ENCODE data around the gene PARG.
"Not testable (repeated sequence)": the region's sequence is repeated elsewhere in the genome, so short reads cannot be mapped to it uniquely, and the experiment has no call there.

The PARG gene

DNA sequence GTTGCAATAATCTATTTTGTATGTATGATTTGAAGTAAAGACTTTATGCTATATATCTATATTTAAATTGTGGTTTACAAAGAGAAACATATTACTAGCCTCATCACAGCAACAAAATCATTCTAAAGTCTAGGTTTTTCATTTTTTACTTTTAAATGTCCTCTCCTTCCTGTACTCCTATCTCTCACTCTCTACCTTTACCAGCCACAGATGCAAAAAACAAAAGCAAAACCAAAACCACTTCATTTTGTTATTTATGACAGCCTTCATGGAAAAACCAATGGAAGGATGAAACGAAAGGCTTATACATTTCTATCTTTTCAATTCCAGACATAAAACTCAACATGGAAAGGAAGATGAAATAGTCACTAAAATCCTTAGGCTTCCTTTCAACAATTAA, 31.5 kb downstream of the PARG start:
- DNase-seq (ENCODE audit: extremely low spot score); CTCF ChIA-PET; POLR2A ChIA-PET: not testable (repeated sequence)

DNA sequence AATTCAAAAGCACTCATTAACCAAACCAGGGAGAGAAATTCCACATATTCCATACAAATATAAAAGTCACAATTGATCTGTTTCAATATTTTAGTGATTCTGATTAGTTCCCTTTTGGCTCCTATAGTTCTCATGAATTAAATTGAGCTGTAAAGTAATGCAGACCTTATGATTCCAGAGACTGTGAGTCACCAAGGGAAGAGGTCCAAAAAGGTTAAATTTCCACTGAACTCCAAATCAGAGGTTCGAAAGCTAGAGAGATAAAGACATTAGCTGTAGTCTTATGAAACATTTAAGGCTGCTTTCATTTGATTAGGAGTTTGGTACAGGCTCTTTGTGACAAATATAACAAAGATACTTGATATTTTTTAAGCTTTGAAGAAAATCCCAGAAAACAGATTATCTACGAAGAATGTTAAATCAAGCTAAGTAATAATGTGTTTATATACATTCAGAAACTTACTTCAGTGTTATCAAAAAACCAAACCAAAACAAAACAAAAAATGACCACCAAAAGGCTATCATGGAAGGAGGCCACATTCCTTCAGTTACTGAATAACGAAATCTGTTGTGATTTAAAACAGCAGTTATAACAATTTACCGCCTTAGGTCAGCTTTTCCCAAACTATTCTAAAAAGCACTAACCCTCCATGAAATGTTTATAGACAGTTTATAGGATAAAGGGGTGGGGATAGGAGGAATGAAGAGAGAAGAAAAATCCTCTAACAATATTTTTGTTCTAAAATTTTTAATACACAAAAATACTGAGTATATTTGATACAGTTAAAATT, 33.3 kb downstream of the PARG start:
- CTCF ChIA-PET; POLR2A ChIA-PET; DNase-seq (ENCODE audit: extremely low spot score): not testable (repeated sequence)

DNA sequence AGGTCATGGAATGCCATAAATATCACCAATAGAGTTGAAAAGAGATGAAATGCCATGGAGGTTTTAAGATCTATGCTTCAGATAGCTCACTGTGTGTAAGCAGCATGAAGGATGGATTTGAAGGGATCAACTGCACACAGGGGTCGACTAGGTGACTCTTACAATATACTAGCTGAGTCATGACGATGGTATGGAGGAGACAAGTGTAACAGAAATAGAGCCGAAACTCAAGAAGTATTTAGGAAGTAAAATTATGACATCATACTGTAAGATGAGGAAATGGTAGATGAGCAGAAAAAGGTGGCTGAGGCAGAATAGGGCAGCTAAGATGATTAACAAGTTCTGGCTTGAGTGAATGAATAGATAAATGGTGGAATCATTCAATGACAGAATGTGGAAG, 38.0 kb downstream of the PARG start:
- POLR2A ChIA-PET; DNase-seq (ENCODE audit: extremely low spot score); CTCF ChIA-PET: not testable (repeated sequence)

DNA sequence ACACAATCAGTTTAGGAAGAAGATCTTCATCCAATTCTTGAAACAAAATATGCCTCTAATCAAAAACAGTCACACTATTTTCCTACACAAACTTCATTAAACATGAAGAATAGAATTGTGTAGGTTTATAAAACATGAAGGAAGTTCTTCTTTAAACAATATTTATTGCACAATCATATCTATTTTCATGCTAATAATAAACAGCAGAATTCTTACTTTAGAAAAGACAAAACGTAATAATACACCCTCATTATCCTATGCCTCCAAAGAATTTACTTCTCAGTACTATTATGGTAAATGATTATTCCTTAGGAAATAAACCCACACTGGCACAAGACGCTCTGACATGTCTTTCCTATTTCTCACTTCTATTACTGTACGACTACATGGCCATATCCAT, 41.4 kb downstream of the PARG start:
- CTCF ChIA-PET; POLR2A ChIA-PET; DNase-seq (ENCODE audit: extremely low spot score): not testable (repeated sequence)

DNA sequence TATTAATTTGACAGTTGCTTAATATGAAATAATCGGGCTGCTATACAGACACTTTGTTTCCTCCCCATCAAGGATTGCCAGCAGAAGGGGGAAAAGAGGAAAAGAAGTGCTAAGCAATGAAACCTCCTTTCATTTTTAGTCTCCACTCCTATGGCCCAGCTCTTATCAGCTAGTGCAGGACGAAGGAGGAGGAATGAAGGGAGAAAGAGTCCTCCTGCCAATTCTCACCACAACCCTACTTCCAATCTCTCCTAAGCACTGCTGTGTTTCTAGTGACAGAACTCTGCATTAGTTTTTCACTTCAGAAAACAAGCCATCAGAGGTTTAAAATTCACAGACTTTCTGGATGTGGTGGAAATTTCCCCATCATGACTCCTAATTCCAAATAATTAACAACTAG, 41.8 kb downstream of the PARG start:
- DNase-seq (ENCODE audit: extremely low spot score); CTCF ChIA-PET; POLR2A ChIA-PET: not testable (repeated sequence)

- DNase-seq (ENCODE audit: extremely low spot score); CTCF ChIA-PET; POLR2A ChIA-PET: not testable (repeated sequence)
Observed at GRCh38 chr10:49890025-49890424, 51.8 kb downstream of the PARG start.

- CTCF ChIA-PET; POLR2A ChIA-PET; DNase-seq (ENCODE audit: extremely low spot score): not testable (repeated sequence)
Observed at GRCh38 chr10:49884739-49885331, 57.0 kb downstream of the PARG start.

- CTCF ChIA-PET; POLR2A ChIA-PET; DNase-seq (ENCODE audit: extremely low spot score): not testable (repeated sequence)
Observed at GRCh38 chr10:49883852-49884251, 58.0 kb downstream of the PARG start.

DNA sequence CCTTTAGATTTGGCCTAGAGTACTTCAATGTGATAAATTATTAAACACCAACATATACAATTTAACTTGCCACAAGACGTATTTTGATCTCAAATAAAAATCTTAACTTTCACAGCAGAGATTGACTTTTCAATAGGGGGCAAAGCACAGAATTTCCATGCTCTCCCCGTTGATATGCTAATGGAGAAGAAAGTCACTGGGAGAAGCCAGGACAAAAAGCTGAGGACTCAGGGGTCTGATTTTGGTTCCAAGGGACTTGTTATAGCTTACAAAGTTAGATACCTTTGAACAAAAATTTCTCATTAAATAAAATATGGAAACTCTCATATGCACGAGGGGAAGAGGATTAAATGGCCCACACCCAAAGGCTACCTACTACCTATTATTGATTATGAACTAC, 59.5 kb downstream of the PARG start:
- CTCF ChIA-PET; DNase-seq (ENCODE audit: extremely low spot score); POLR2A ChIA-PET: not testable (repeated sequence)

DNA sequence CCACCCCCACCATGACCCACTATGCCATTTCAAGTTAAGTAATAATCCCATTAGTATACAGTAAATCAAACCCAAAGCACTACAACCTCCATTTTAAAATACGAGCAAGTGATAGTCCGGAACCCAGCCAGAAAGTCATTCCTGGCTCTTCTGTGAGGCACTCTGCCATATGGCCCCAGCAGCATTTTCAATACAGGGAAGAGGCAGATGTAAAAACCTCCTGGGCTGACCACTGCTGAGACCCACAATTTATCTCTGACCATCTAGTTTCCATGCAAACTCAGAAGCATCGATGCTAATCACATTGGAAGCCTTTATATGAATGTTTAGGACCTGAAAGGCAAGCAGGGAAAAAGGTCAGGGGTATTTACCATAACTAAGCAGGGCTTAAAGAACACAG, 69.1 kb downstream of the PARG start:
- POLR2A ChIA-PET; CTCF ChIA-PET; DNase-seq (ENCODE audit: extremely low spot score): not testable (repeated sequence)

DNA sequence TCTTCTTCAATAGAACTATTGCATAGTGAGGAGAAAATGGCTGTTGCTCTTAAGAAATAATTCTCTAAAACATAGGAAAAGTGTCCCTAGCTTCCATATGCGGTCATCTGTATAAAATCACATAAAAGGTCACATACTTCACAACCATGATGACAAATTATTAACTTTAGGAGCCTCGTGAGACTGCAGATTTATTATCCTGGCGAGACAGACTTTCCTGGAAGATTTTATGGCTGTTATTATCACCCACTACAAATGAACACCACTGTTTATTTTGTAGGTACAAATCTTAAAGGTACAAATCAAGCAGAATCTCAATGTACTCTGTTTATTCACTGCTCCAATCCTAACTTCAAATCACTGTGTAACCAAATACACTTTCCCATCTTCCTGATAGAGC, 70.4 kb downstream of the PARG start:
- POLR2A ChIA-PET, CTCF ChIA-PET: not testable (repeated sequence)

DNA sequence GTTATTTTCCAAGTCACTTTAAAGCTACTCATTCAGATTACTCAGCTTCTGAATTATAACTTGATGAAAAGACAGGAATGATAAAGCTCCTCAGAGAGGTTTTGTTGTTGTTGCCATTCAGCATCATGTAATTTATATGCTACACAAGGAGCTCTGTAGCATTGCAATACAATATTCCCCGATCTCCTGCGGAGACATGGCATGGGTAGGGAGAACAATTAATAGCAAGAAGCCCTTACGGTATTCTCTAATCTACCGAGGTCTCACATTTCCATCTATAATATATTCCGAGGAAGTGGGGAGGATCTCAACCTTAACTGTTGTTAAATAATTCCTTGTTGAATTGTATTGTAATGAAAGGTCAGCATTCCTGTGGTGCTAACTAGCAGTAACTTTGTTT, 81.9 kb downstream of the PARG start:
- POLR2A ChIA-PET, CTCF ChIA-PET: not testable (repeated sequence)

More for the DNA sequence above, 70.4 kb downstream of the PARG start:
- not testable (repeated sequence) for DNase-seq (ENCODE audit: extremely low spot score)

DNA sequence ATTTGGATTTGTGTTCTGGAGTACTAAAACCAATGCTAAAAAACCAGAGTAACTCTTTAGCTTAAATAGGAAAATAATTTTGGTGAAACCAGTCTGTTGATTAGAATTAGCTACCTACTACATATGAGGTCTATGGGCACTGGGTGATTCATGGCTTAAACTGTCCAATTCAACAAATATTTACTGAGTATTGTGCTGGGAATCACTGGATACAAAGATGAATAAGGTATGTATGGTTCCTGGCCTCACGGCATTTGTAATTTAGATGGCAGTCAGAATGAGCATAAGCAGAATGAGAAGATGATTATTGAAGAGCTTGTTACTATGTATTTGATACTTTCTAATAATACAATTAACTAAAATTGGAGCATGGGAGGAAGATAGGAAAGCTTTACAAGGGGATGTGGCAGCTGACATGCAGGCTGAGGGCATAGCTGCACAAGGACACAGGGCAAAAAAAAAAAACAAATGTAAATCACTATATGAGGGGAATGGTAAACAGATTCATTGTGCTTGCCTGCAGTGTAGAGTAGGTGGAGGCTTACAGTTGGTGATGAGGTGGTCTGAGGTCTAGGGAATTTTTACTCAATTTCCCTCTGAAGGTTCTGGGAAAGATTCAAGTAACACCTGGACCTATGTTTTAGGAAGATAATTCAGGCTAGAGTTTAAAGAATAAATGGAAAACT, 83.0 kb downstream of the PARG start:
- DNase-seq (ENCODE audit: extremely low spot score); POLR2A ChIA-PET; CTCF ChIA-PET: not testable (repeated sequence)

More for the DNA sequence above, 81.9 kb downstream of the PARG start:
- not testable (repeated sequence) for DNase-seq (ENCODE audit: extremely low spot score)

DNA sequence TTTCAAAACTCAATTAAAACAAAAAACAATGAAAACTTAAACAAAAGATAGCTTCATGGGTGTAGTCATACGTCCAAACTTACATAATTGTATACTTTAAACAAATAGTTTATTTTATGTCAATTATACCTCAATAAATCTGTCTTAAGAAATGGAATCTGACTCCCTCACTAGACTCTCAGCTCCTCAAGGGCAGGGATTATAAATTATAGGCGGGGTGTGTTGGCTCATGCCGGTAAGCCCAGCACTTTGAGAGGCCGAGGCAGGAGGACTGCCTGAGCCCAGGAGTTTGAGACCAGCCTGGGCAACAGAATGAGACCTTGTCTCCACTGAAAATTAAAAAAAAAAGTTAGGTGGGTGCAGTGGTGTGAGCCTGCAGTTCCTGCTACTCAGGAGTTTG, 92.3 kb downstream of the PARG start:
- POLR2A ChIA-PET; CTCF ChIA-PET; DNase-seq (ENCODE audit: extremely low spot score): not testable (repeated sequence)
